GM12872 (cell line): Measurements from ENCODE around the gene C1QTNF9B.

Source experiments
- CTCF ChIP-seq: IDR thresholded peaks from 3 replicates; pipeline ENCODE4 v1.5.1; 2011; ENCODE audit warnings: low read depth, mild to moderate bottlenecking, low read length, moderate library complexity; ENCODE audit not compliant: insufficient read depth

C1QTNF9B gene

GRCh38 chr13:23905766-23906165 is 8.5 kb upstream of the C1QTNF9B start:
- TF ChIP-seq CTCF, result no peak

GRCh38 chr13:23903906-23904280 is 6.6 kb upstream of the C1QTNF9B start:
- TF ChIP-seq CTCF, result no peak

- no peak for TF ChIP-seq CTCF
Measured at GRCh38 chr13:23902975-23903905, 5.9 kb upstream of the C1QTNF9B start.

- no peak for TF ChIP-seq CTCF
Measured at GRCh38 chr13:23901365-23901764, 4.1 kb upstream of the C1QTNF9B start.

GRCh38 chr13:23899555-23899954 is 2.3 kb upstream of the C1QTNF9B start:
- peak; percentile 61; the same call in 2 of the 3 replicates for TF ChIP-seq CTCF

GRCh38 chr13:23898101-23898500 is 799 bp upstream of the C1QTNF9B start:
- TF ChIP-seq CTCF, result no peak

- TF ChIP-seq CTCF, result peak; percentile 52
Measured at GRCh38 chr13:23889615-23890607, 7.4 kb downstream of the C1QTNF9B start.
